GM18526 (cell line): ENCODE data around the gene PCNX1.

Experiments used
- POLR2A ChIP-seq: IDR thresholded peaks from 3 replicates; pipeline ENCODE4 v1.6.1; 2011; ENCODE audit not compliant: insufficient read length; ENCODE audit errors: extremely low read depth

Gene PCNX1

DNA sequence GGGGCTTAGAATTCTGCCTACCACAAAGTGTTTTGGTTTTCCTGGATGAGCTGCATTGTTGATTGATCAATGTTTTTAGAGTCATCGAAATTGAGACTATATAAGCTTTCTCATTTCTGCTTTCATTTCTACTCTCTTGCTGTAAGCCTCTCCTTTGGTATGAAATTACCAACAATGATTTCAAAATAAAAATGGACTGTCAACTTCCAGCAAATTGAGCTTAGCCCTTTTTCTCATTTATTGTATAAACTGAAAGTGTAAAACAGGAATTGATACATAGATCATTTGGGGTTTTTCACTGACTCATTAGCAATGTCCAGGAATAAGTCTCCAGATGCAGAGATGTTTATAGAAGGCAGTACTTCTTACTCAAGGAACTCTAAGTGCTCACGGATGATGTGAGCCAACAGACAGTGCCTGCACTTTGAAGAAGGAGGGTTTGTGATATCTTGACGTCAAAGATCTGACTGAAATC is 20.0 kb upstream of the PCNX1 start:
- TF ChIP-seq POLR2A: no peak

DNA sequence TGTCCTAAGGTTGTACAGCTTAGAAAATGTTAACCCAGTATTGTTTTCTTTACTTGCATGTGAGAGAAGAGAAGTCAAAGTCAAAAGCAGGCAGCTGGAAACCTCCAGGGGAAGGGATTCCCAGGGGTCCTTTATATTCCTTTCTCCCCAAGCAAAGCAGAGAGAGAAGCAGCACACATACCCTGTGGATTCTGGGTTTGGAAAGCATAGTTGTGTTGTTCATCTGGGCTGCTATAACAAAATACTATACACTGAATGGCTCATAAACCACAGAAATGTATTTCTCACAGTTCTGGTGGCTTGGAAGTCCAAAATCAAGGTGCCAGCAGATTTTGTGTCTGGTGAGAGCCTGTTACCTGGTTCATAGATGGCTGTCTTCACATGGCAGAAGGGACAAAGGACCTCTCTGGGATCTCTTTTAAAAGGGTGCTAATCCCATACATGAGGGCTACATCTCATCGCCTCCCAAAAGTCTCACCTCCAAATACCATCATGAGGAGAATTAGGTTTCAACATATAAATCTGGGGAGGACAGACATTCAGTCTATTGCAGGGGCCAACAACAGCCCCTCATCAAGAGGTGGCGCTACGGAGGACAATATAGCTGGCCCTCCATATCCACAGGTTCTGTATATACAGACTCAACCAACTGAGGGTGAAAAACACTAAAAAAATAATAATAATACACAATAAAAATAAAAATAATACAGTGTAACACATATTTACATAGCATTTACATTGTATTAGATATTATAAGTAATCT is 19.3 kb upstream of the PCNX1 start:
- TF ChIP-seq POLR2A: no peak

DNA sequence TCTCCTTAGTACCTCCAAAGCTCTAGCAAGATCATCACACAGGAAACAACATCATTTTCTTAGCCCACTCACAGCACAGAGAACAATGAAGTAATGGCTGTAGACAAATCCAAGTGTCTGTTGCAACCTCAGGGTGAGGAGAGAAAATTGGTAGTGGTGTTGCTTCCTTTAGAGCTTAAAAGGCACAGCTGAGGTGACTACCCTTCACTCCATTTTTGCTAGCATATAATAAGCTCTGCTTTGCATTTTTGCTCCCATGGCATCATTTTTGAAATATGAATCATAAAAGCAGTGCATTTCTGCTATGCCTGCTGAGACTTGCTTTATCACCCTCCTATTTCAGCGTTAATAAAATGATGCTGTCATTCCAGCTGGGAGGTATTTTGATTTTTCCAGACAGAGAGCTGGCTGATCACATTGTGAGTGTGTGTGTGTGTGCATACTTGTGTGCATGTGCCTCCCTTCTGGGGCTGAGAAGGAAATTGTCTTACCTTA is 18.5 kb upstream of the PCNX1 start:
- TF ChIP-seq POLR2A: no peak

DNA sequence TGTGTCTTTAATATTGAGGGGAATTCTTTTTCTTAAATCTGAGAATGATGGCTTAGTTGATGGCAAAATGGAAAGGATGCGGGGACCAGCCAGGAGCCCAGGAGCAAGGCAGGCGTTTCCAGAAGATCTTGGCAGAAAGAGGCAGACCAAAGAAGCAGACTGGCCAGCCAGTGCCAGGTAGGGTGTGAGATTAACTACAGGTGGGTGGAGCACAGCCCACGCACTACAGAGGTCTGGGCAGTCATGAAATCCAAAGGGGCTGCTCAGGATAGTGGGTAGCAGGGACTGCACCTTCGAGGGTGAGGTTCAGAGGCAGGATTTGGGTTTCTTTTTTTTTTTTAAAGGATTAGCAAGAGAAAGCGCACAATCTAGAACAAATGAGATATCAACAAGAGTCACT is 17.7 kb upstream of the PCNX1 start:
- TF ChIP-seq POLR2A: no peak

DNA sequence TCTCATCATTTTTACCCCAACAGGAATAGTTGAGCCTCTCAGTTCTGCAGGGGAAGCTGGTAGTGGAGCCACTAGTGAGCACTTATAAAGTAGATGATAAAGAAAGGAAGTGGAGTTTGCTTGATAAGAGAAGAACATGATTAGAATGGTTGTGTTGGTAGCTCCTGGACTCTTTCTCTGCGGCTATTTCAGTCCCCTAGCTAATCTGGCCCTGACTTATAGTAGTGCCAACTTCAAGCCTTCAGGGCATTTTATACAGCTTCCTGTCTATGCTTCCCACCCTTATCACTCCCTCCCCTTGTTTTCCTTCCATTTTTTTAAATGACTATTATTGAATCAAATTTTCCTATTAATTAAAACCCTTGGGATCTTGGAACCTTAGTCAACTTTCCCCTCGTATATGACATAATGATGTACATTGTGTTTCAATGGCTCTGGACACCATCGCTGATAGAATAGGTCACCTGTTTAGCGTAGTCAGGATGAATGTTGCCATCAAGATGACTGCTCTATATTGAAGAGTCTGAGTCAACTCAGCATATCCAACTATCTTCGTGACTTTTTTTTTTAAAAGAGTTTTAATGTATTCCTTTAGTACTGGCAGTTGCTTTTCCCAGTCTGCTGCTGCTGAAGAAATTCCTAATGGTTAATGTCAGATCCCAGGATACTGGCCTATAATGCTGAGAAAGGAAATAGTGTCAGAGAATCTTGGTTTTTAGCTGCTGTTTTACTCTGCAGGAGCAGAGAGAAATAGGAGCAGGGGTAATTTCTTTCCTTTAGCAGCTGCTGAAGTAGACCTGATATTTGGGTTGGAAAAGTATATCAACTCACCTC is 16.2 kb upstream of the PCNX1 start:
- no peak for TF ChIP-seq POLR2A

DNA sequence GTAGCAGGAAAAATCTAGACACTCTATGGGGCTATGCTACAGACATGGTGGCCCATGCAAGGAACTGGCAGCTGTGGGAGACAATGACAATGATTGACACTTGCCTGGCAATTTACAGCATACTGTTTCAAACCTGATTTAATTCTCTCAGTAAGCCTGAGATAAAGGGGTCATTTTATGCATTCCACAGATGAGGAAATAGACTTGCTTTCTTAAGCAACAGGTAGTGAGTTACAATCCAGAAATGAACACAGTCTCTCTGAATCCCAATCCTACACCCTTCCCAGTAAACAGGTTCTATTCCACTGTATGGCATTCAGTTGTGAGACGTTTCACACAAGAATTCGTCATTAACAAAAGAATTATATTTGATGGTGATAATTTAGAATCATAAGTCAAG is 15.5 kb upstream of the PCNX1 start:
- TF ChIP-seq POLR2A: no peak

DNA sequence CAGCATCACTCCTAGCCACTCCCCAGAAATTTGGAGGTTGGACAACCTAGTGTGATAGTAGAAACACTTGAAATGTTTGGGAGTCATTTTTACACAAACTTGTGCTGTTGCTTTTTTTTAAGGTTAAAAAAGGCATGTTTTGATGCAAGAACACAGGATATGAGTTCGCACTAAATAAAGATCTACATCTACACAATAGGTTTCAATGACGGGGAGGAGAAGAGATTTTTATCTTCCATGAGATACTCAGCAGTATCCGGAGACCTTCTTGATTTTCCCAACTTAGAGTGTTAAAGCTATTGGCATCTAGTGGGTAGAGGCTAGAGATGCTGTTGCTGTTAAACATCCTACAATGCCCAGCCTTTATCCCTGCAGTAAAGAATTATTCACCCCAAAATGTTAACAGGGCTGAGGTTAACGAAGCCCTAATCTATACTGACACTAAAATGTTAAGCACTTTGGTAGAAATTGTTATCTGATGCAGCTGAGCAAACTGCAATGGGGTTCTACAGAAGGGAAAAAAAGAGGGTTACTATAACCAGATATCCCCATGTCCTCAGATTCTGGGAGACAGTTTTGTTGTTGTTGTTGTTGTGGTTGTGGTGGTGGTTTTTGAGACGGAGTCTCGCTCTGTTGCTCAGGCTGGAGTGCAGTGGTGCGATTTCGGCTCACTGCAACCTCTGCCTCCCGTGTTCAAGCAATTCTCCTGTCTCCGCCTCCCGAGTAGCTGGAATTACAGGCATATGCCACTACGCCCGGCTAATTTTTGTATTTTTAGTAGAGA is 14.0 kb upstream of the PCNX1 start:
- TF ChIP-seq POLR2A: no peak

DNA sequence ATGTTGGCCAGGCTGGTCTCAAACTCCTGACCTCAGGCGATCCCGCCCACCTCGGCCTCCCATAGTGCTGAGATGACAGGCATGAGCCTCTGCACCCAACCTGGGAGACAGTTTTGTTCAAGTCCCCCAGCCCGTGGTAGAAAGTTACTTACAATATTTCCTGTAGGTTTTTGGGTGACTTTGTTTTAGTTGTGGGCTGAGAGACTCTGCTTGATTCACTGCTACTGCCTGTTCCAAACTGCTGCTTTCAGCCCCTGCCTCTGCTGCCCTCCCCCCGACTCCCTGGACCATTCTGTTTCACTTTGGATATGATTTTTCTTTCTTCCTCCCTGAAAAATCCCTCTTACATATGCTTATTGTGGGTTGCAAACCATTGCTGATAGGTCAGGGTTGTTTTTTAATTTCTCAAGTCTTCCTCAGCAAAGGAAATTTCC is 13.4 kb upstream of the PCNX1 start:
- no peak for TF ChIP-seq POLR2A

DNA sequence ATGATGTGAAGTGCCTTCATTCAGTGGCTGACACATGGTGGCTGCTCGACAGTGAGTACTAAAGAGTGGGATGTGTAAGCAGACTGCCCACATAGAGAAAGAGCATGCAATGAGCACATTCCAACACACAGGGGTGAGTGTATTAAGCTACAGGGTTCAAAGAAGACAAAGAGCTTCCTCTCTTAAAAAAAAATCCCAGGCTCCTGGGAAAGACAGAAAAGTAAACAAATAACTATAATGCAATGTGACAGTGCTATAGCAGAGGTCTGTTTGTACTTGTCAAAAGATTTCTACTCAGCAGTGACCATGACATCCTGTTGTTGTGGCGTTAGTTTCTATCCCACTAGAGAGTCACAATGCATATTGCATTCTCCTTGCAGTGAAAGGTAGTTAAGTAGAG is 12.4 kb upstream of the PCNX1 start:
- TF ChIP-seq POLR2A: no peak

DNA sequence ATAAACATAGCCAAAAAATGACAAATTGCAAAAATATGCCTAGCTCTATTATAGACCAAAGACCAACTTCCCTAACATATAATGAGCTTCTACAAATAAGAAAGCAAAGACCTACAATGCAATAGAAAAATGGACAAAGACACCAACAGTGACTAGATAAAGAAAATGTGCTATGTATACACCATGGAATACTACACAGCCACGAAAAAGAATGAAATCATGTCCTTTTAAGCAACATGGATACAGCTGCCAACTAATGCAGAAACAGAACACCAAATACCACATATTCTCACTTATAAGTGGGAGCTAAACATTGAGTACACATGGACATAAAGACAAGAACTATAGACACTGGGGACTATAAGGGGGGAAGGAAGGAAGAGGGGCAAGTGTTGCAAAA is 10.9 kb upstream of the PCNX1 start:
- no peak for TF ChIP-seq POLR2A

DNA sequence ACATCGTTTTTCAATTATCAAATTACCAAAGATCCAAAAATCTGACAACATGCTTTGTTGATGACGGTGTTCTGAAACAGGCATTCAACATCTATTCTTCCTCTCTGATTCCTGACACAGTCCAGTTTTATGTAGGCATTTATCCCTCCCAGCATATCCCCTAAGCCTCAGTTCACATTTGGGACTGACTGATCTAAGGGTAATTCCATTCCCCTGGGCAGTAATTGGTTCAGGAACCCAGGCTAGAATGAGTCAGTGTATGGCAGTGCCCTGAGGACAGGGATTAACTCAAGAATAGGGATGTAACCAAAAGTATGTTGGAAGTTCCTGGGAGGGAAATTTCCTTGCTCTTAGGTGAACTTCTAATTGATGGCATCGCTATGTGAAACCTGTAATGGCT is 10.3 kb upstream of the PCNX1 start:
- TF ChIP-seq POLR2A: no peak

DNA sequence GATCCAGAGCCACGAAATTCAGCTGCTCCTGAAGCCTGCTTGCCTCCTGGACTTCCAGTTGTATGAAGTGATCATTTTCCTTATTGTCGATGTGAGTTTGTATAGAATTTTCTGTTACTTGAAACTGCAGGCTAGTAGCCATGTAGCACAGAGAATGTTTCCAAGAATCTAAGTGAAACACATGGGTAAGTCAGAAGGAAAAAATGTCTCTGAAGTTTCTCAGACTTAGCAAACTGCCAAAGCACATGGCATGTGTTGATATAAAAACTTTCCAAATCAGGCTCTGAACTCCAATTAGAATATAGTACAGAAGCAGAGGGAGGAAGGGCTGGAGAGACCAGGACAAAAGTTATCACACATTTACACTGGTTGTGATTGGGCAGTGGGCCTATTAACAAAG is 9.8 kb upstream of the PCNX1 start:
- no peak for TF ChIP-seq POLR2A

DNA sequence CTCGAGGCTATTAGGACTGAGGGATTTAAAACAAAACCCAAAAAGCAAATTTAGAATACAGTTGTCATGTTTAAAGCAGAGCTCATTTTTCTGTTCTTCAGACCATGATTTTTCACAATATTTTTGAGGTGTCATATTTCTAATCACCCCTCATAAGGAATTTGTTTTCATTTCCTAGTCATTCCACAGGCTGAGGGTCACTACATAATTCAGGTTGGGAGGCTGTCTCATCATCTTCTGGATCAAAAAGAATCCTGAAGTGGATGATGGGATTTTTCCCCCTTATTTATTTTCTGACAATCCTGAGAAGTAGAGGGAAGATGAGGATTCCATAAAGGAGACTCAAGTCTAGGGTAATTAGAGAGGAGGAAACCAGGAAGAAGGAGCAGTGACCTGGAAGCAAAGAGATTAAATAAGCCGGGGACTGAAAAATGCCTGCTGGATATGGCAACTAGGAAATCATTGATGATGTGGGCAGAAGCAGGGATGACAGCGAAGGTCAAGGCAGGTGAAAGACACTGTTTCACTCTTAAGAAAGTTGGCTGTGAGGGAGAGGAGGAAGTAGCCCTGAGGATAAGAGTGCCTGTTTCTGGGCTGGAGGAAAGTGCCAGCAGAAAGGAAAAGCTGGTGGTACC is 9.0 kb upstream of the PCNX1 start:
- TF ChIP-seq POLR2A: no peak

DNA sequence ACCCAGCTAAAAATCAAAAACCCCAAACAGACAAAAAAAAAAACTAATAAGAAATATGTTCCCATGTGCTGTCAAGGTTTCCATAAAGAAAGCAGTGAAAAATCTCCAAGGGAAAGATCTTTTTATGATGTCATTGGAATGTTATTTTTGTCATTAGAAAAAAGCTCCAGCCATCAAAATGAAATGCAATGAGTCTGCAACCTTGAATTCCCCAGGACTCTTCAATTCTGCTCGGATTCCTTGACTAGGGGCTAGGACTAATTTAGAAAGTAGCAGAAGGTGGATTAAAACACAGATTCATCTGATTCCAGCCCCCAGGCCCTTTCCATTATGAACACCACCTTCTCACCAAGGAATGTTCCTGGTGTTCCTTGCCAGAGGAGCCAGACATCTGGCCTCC is 6.0 kb upstream of the PCNX1 start:
- no peak for TF ChIP-seq POLR2A

DNA sequence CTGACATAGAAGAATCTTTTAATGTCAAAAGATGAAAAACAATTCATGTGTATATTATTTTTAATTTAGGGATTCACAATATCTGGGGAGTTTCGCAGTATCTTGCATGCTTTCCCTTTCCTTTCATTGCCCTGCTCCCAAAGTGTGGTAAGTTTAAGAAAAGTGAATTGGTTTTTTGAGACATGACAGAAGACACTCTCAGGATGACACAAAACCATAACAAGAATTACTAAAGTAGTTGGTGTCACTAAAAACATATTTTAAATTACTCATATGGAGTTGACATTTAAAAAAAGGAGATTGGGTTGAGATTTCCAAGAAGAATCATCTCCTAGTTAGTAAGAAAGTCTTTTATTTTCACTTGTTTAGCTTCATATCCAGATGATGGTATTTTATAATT is 5.1 kb upstream of the PCNX1 start:
- no peak for TF ChIP-seq POLR2A
